ENCODE measurements around the gene CHM. TPM values are rescaled to one million over a fixed set of nuclear protein-coding genes. Genes with fewer than 3 reads are reported as not detected.

The CHM gene
- total and polyA plus RNA-seq, 2 of the 8 experiments (the other 6 are each of a cell fraction or from before 2014, with no cell fraction given), result 8.6 to 15.5 TPM

GRCh38 chrX:85922821-85923220, 124.5 kb downstream of the CHM start:
- FAIRE-seq (no peak), DNase-seq (ENCODE audit: low read depth in 1 of 2, low spot score in 2 of 2) (no peak)
- Histone ChIP-seq H2BK15ac (ENCODE audit: low read length) (no peak overlapping the region), H4K91ac (replicated peaks; ENCODE audit: insufficient read length, low read length) (no peak overlapping the region), H3K18ac (ENCODE audit: extremely low read depth, low read length) (no peak overlapping the region), H3K23me2 (ENCODE audit: low read depth, low read length) (no peaks in the 10 kb centered on the region), H2AK5ac (ENCODE audit: low read depth, low read length) (no peak overlapping the region), H3K4ac (replicated peaks; ENCODE audit: insufficient read length, low read depth, low read length) (no peak overlapping the region), H3K4me1 (replicated peaks in 1 of 4; ENCODE audit: control insufficient read depth in 3 of 4, insufficient read depth in 4 of 4, low read length in 3 of 4) (no peaks in the 10 kb centered on the region; a peak in 1 of 7 replicates), H3K9ac (replicated peaks in 1 of 4; ENCODE audit: extremely low read depth in 1 of 4, low read depth in 3 of 4, low read length in 3 of 4) (no peak overlapping the region), H4K8ac (ENCODE audit: extremely low read depth, insufficient read depth, low read length) (no peak overlapping the region), H3K79me2 (ENCODE audit: control insufficient read depth in 1 of 2, insufficient read depth in 2 of 2, low read length in 2 of 2) (no peaks in the 10 kb centered on the region), H3K14ac (ENCODE audit: insufficient read length) (no peak overlapping the region), H2BK5ac (ENCODE audit: low read depth, low read length) (no peak overlapping the region), H3K79me1 (ENCODE audit: low read depth, low read length) (no peaks in the 10 kb centered on the region), H3K4me3 (ENCODE audit: extremely low read depth in 1 of 4, insufficient read depth in 2 of 4, low read depth in 3 of 4, low read length in 4 of 4) (no peak overlapping the region), H2AFZ (ENCODE audit: low read length) (no peak overlapping the region), H3K23ac (ENCODE audit: insufficient read length) (no peak overlapping the region), H2BK12ac (ENCODE audit: low read depth, low read length) (no peak overlapping the region), H2BK120ac (replicated peaks; ENCODE audit: low read depth, low read length) (no peak overlapping the region), H3K27me3 (replicated peaks in 1 of 4; ENCODE audit: control insufficient read depth in 3 of 4, extremely low read depth in 1 of 4, insufficient read depth in 3 of 4, low read length in 3 of 4) (no peaks in the 10 kb centered on the region), H3K9me3 (ENCODE audit: insufficient read depth in 2 of 2, low read depth in 1 of 2, low read length in 1 of 2) (no peaks in the 10 kb centered on the region), H3K36me3 (ENCODE audit: control insufficient read depth in 2 of 4, insufficient read depth in 4 of 4, low read length in 3 of 4) (no peaks in the 10 kb centered on the region), H3K27ac (ENCODE audit: low read depth, low read length) (no peak overlapping the region), H3K4me2 (ENCODE audit: insufficient read depth in 1 of 2, low read depth in 2 of 2, low read length in 2 of 2) (no peak overlapping the region), H2BK20ac (ENCODE audit: low read length) (no peak overlapping the region), H4K5ac (ENCODE audit: insufficient read length, low read depth, low read length) (no peak overlapping the region), H3K56ac (replicated peaks; ENCODE audit: insufficient read length, low read depth, low read length) (no peak overlapping the region), H4K20me1 (replicated peaks in 1 of 2; ENCODE audit: control insufficient read depth in 1 of 2, insufficient read depth in 2 of 2, low read length in 2 of 2) (no peaks in the 10 kb centered on the region)
- ChIA-PET POLR2A (ENCODE audit: partially characterized antibody) (no interaction called here), CTCF (ENCODE audit: partially characterized antibody) (no interaction called here)
- WGBS, 2 experiments (ENCODE audit: extremely low coverage in 1 of 2, insufficient coverage in 1 of 2, insufficient read length in 1 of 2, insufficient replicate concordance in 2 of 2, low coverage in 1 of 2, low lambda C conversion rate in 2 of 2, missing lambda C conversion rate in 1 of 2), result 93% methylated on average over 3 of the region's 3 CpGs; no CpG with 5 or more reads in 1 of the 2 experiments
- TF ChIP-seq SIRT6 (IDR thresholded peaks at IDR 0.05; ENCODE audit: low read length) (no peak), RNF2 (IDR thresholded peaks at IDR 0.05; ENCODE audit: borderline replicate concordance, low read depth, low read length, missing control alignments, poor library complexity, severe bottlenecking) (no peak), FOSL1 (IDR thresholded peaks at IDR 0.05; ENCODE audit: insufficient read depth, low read depth, low read length) (no peak), RBBP5 (IDR thresholded peaks at IDR 0.05; ENCODE audit: borderline replicate concordance, low read depth, low read length) (no peak), EGR1 (IDR thresholded peaks at IDR 0.05; ENCODE audit: borderline replicate concordance, low read depth, low read length) (no peak), HDAC6 (IDR thresholded peaks at IDR 0.05; ENCODE audit: low read depth, low read length) (no peak), GABPA (IDR thresholded peaks at IDR 0.05; ENCODE audit: borderline replicate concordance, insufficient read depth, low read length) (no peak), PHF8 (conservative IDR thresholded peaks at IDR 0.05; ENCODE audit: low read depth, low read length) (no peak), ZNF274 (IDR thresholded peaks at IDR 0.05; ENCODE audit: borderline replicate concordance, extremely low read depth, low read length) (no peak), SP4 (IDR thresholded peaks at IDR 0.05; ENCODE audit: low read length) (no peak), CREB1 (IDR thresholded peaks at IDR 0.05) (no peak), EP300 (IDR thresholded peaks at IDR 0.05; ENCODE audit: borderline replicate concordance in 1 of 2, low read depth in 2 of 2, low read length in 2 of 2) (no peak), KDM4A (IDR thresholded peaks at IDR 0.05; ENCODE audit: low read depth, low read length, severe bottlenecking) (no peak), USF2 (IDR thresholded peaks at IDR 0.05; ENCODE audit: low read length) (no peak)
